Measurements from ENCODE around the gene EPHB2.

Gene EPHB2

DNA sequence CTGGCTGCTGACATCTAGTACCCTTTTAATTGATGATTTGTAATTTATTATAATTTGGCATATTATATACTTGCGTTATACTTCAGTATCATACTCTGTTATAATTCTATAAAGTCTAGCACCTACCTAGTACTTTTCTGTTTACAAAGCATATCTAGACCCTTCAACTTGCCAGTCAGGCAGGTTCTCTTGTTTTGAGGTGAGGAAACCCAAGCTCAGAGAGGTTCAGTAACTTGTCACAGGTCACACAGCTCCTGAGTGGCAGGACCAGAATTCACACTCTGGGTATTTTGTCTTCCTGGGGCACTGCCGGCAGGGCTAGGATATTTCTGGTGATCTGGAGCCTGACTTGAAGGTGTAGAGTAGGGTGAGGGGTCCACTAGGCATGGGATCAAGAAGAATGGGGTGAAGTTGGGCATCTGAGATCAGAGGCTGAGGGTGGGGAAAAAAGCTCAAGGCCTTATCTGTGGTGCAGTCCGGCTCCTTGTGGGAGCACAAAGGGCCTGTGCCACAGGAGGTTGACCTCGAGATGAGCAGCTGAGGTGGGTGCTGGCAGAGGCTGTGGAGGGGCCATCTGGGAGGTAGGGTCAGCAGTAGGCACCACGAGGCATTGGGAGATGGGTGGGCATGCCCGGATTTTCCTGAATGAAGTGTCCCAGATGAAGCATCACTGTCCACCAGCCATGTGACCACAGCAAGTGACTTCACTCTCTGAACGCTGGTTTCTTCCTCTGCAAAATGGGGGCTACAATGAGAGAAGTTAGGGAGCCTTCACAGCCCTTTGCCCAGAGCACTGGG lies 102.6 kb downstream of the EPHB2 start:
- Mint-ChIP-seq H3K36me3 (ENCODE audit: low read depth) (no peaks in the 10 kb centered on the region), H3K27ac (no peak overlapping the region), H3K27me3 (peaks cover 2% of the 10 kb centered on the region), H3K4me1 (peaks cover 4% of the 10 kb centered on the region), H3K4me3 (no peak overlapping the region), H3K9me3 (no peaks in the 10 kb centered on the region)
- no peak for DNase-seq
- ATAC-seq, result no peak

DNA sequence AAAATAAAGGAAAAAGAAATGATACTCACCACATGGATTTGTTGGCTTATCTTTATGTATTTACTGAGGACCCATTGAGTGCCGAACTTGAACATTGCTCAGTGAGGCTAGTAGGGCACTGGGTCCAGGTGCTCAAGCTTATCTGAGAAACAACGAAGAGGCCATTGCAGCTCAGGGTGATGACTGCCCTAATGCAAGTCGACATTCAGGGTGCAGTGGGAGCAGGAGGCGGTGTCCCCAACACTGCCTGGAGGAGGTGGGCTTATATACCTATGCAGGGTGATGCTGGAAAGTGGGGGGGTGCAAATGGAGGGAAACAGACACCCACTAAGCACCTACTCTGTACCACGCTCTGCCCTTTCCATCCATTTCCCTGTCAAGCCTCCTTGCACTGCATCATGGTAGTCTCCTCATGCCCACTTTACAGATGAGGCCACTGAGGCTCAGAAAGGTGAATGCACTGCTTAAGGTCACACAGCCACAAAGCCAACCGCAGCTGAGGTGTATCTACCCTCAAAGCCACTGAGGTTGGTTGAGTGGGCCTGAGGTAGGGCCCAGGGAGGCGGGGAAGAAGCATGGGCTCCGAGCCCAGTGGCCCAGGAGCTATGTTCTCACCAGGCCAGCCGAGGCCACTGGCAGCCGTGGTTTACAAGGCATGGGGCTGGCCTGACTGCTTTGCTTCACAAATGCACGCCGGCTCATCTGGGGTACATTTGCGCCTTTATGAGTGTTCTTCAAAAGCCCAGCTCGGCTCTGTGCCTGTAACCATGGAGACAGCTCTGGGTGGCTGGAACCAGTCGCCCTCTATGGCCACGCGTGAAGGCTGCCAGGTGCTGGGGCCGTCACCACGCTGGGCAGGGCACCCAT lies 103.8 kb downstream of the EPHB2 start:
- ATAC-seq, result no peak
- Mint-ChIP-seq H3K27me3 (peaks cover 5% of the 10 kb centered on the region), H3K27ac (no peak overlapping the region), H3K36me3 (ENCODE audit: low read depth) (no peaks in the 10 kb centered on the region), H3K9me3 (no peaks in the 10 kb centered on the region), H3K4me1 (peaks cover 4% of the 10 kb centered on the region), H3K4me3 (no peak overlapping the region)
- DNase-seq, result no peak

DNA sequence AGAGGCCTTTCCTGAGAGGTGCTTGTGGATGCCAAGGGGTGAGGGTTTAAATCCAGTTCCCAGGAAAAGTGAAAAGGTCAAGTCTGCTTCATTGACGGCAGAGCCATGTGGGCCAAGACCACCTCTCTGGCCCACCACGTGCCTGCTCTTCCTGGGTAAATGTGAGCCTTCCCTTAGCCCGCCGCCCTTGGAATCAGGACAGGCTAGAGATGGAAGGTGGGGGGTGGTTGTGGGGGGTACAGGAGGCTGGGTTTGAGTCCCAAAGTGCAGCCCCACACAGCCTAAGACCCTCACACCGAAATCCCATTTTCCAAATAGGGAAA lies 104.4 kb downstream of the EPHB2 start:
- DNase-seq, result no peak
- H3K27me3 Mint-ChIP-seq, result peaks cover 3% of the 10 kb centered on the region
- H3K4me1 Mint-ChIP-seq, result peaks cover 2% of the 10 kb centered on the region
- H3K9me3 Mint-ChIP-seq, result no peaks in the 10 kb centered on the region
- no peak overlapping the region for H3K4me3 Mint-ChIP-seq
- ATAC-seq, result no peak
- no peaks in the 10 kb centered on the region for H3K36me3 Mint-ChIP-seq (ENCODE audit: low read depth)
- H3K27ac Mint-ChIP-seq, result no peak overlapping the region

DNA sequence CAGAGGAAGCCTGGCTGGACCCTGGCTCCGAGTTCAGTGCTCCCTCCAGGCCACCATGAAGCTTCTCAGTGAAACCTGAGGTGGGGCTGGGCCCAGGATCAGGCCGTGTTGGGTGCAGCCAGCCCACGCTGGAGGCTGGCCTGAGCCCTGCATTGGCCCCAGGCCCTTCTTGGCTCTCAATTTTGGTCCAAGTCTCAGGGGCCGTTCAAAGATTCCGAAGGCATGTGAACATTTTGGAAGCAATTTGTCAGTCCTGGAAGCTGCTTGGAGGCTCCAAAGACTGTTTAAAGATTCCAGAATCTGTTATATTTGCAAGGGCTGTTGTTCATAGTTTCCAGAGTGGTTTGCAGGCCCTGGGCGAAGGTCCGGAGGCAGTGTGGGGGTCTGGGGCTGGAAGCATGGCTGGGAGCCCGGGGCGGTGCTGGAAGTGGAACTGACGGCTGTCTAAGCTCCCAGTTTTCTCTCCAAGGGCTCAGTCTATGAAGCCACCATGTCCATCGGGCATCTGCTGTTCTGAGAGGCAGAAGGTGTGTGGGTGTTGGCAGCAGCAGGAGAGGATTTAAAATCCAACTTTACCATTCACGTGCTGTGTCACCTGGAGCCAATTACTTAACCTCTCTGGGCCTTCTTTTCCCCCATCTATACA lies 104.9 kb downstream of the EPHB2 start:
- Mint-ChIP-seq H3K4me1 (peaks cover 2% of the 10 kb centered on the region), H3K27ac (no peak overlapping the region), H3K27me3 (peaks cover 3% of the 10 kb centered on the region), H3K9me3 (no peaks in the 10 kb centered on the region), H3K4me3 (no peak overlapping the region), H3K36me3 (ENCODE audit: low read depth) (no peaks in the 10 kb centered on the region)
- ATAC-seq (no peak), DNase-seq (no peak)

DNA sequence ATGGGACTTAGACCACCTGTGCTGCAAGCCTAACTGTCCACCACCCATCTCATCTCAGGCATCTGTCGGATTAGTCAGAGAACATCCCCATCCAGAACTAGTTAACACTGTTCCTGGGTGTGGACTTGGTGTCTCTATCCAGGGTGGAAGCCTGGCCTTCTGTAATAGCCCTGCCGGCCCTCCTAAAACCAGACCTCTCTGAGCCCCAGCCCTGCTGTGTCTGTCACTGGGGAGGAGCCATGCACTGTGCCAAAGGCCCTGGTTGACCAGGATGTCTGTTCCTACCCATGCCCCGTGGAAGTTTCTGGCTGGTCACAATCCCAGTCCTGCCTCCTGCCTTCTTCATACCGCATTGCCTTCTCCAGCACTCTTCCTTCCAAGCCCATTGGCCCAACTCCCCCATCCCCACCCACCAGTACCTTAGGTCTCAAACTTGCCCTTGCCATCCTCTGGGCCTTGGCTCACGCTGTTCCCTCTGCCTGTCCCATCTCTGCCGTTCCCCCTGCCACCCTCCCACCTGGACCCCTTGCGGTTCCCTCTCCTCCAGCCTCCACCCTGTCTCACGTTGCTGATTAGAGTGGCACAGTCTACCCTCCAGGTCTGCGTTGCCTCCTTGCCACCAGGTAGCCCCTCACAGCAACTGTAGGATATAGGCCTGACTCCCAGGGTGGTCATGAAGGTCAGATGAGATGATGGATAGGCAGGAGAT lies 105.6 kb downstream of the EPHB2 start:
- no peak overlapping the region for H3K27ac Mint-ChIP-seq
- H3K36me3 Mint-ChIP-seq (ENCODE audit: low read depth), result no peaks in the 10 kb centered on the region
- peaks cover 3% of the 10 kb centered on the region for H3K27me3 Mint-ChIP-seq
- ATAC-seq, result no peak
- DNase-seq, result no peak
- no peak overlapping the region for H3K4me3 Mint-ChIP-seq
- H3K9me3 Mint-ChIP-seq, result no peaks in the 10 kb centered on the region
- no peaks in the 10 kb centered on the region for H3K4me1 Mint-ChIP-seq

DNA sequence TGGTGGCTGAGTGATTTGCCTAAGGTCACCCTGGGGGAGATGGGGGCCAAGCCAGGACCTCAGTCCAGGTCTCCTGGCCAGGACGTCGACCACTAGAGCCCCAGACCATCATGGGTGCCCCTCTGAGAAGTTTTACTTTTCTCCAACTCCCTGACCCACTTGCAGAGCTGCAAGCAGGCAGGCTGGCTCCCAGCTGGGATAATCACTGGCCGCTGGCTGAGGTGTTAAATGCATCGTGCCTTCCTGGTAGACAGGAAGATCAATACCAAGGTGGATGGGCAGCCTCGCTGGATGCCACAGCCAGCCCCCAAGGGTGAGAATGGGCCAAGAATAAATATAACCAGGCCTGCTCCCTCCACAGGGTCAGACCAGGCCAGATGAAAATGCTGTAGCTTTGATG lies 106.2 kb downstream of the EPHB2 start:
- Mint-ChIP-seq H3K27ac (no peak overlapping the region), H3K4me1 (no peaks in the 10 kb centered on the region), H3K36me3 (ENCODE audit: low read depth) (no peaks in the 10 kb centered on the region), H3K9me3 (no peaks in the 10 kb centered on the region), H3K27me3 (peaks cover 3% of the 10 kb centered on the region), H3K4me3 (no peak overlapping the region)
- no peak for ATAC-seq
- no peak for DNase-seq

DNA sequence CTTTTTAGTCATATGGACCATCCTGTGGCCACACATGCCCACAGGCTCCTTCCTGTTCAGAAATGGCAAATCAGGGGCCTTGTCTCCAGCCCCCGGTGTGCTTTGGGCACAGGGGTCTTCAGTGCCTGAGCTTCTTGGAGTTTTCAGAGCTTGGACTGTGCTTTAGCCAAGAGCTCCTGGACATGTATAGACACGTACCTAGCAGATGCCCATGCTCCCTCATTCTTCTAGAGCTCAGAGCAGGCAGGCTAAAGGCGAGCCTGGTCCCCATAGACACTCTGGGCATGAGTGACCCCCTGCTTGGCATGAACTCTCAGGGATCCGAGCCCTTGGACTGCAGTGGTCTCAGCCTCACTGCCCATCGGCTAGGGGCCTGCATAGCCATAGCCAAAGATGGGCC lies 106.8 kb downstream of the EPHB2 start:
- ATAC-seq, result no peak
- Mint-ChIP-seq H3K4me3 (no peak overlapping the region), H3K27me3 (peaks cover 3% of the 10 kb centered on the region), H3K4me1 (no peaks in the 10 kb centered on the region), H3K9me3 (no peaks in the 10 kb centered on the region), H3K27ac (no peak overlapping the region), H3K36me3 (ENCODE audit: low read depth) (no peaks in the 10 kb centered on the region)
- DNase-seq, result no peak

DNA sequence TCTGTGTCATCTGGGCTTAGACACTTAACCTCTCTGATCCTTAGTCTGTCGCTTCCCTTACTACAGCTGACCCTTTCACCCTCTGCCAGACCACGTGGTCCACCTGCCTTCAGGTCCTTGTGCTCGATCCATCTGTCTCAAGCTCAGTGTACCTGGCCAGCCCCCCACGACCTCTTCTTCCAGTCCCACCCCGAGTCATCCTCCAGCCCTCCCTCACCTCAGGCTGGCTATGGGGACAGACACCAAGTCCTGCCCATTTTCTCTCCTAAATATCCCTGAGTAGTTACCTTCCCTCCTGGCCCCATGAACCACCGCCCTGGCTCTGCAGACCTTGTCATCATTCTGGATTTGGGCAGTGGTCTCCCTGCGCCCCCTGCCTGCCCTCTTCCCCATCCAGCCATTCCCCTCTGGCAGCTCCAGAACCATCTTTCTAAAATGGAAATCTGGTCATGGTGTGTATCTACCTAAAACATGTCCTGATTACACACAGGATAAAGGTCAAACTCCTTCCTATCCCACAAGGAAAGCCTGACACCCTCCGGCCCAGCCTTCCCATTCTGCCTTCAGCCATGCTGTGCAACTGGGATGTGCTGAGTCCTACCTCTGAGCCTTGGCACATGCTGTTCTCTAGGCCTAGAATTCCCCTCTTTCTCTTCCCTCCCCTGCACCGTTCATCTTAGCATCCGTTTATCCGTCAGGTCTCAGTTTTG lies 107.6 kb downstream of the EPHB2 start:
- ATAC-seq (no peak), DNase-seq (no peak)
- Mint-ChIP-seq H3K4me1 (no peaks in the 10 kb centered on the region), H3K9me3 (no peaks in the 10 kb centered on the region), H3K4me3 (no peak overlapping the region), H3K36me3 (ENCODE audit: low read depth) (no peaks in the 10 kb centered on the region), H3K27me3 (peaks cover 3% of the 10 kb centered on the region), H3K27ac (no peak overlapping the region)

DNA sequence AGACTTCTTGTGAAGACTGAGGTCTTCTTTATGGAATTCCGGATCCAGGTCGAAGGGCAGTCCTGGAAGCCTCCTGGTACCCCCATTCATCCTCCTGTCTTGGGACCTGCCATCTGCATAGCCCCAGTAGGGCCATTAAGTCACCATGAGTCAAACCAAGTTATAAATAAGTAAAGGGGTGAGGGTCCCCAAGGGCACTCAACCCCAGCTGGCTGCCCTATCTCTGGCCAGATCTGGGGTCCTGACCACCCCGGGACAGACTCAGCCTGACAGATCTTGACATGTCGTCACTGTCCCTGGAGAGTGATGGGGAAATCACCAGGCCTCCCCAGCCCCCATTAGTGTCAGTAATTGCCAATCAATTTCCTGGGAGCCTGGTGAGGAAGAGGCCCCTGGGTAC lies 108.7 kb downstream of the EPHB2 start:
- H3K36me3 Mint-ChIP-seq (ENCODE audit: low read depth), result no peaks in the 10 kb centered on the region

DNA sequence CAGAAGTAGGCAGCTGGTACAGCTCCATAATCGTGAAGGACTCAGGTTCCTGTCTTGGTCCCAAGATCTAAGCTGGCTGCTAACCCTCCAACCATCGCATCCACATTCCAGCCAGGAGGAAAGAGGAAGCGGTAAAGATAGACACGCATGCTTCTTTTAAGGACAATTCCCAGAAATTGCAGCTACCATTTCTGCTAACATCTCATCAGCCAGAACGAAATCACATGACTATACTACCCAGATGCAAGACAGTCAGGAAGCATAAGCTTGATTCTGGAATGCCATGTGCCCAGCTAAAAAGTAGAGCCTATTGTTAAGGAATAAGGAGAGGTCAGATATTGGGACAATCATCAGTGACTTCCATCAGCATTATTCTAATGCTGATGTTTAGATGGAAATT lies 110.4 kb downstream of the EPHB2 start:
- H3K9me3 Mint-ChIP-seq, result no peaks in the 10 kb centered on the region
- no peak overlapping the region for H3K4me3 Mint-ChIP-seq
- peaks cover 6% of the 10 kb centered on the region for H3K27me3 Mint-ChIP-seq
- no peaks in the 10 kb centered on the region for H3K4me1 Mint-ChIP-seq
- ATAC-seq (no peak), DNase-seq (no peak)
- H3K36me3 Mint-ChIP-seq (ENCODE audit: low read depth), result no peaks in the 10 kb centered on the region
- H3K27ac Mint-ChIP-seq, result no peak overlapping the region

More for the DNA sequence above, 108.7 kb downstream of the EPHB2 start:
- Mint-ChIP-seq H3K27me3 (peaks cover 3% of the 10 kb centered on the region), H3K27ac (no peak overlapping the region), H3K4me1 (no peaks in the 10 kb centered on the region), H3K9me3 (no peaks in the 10 kb centered on the region), H3K4me3 (no peak overlapping the region)
- no peak for DNase-seq
- ATAC-seq, result no peak

DNA sequence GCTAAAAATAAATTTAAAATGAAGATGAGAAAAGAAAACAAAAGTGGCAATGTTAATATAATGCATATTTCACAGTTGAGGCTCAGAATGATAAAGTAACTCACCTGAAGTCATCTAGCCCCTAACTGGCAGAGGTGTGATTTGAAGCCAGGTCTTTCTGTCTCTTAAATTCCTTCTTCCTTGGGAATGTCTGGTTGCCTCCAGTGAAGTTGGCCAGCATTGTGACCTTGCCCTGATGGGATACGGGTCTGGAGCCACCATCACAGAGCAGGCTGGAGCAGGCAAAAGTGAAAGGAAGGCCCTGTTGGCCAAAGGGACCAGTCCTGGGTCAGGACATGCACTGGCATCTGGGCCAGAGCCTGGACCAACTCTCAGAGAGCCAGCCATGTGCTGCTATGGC lies 111.7 kb downstream of the EPHB2 start:
- H3K4me3 Mint-ChIP-seq, result no peak overlapping the region
- H3K27me3 Mint-ChIP-seq, result peaks cover 6% of the 10 kb centered on the region

DNA sequence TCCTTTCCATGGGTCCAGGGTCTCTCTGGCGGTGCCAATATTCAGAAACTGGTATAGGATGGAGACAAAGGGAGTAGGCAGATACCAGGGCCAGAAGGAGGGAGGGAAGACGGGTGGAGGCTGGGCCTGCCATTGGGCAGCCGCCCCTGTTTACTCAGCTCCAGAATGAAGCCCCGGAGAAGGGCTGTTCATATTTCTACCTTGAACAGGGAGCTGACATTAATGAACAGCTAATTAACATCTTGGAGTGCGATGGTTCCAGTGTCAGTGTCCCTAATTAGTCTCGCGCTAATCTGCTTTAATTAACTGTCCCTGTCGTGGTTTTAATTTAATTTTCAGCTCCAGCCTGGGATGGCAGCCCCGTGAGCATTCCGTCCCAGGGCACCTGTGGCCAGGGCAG lies 113.8 kb downstream of the EPHB2 start:
- no peak overlapping the region for H3K27ac Mint-ChIP-seq
- peaks cover 3% of the 10 kb centered on the region for H3K27me3 Mint-ChIP-seq
- H3K4me3 Mint-ChIP-seq, result no peak overlapping the region
- no peaks in the 10 kb centered on the region for H3K36me3 Mint-ChIP-seq (ENCODE audit: low read depth)
- no peaks in the 10 kb centered on the region for H3K9me3 Mint-ChIP-seq
- ATAC-seq (no peak), DNase-seq (no peak)
- no peaks in the 10 kb centered on the region for H3K4me1 Mint-ChIP-seq

More for the DNA sequence above, 111.7 kb downstream of the EPHB2 start:
- Mint-ChIP-seq H3K36me3 (ENCODE audit: low read depth) (no peaks in the 10 kb centered on the region), H3K27ac (no peak overlapping the region), H3K9me3 (no peaks in the 10 kb centered on the region), H3K4me1 (no peaks in the 10 kb centered on the region)
- ATAC-seq (no peak), DNase-seq (no peak)

DNA sequence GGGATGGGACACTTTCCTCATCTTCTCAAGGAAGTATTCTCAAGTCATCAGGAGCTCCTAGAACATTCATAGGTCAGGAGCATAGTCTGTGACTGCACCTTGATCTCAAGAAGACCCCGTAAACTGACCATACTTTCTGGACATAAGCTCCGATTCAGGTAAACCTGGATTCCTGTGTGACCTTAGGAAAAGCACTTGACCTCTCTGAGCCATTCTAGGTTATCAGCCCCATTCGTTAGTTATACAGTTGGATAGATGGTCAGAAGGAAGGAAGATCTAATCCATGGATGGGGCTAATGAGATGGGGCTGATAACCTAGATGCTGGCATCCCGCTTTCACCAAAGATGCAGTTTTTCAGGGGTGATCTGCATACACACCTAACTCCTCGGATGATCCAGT lies 114.3 kb downstream of the EPHB2 start:
- Mint-ChIP-seq H3K27ac (no peak overlapping the region), H3K4me3 (no peak overlapping the region), H3K9me3 (no peaks in the 10 kb centered on the region), H3K4me1 (no peaks in the 10 kb centered on the region), H3K36me3 (ENCODE audit: low read depth) (no peaks in the 10 kb centered on the region), H3K27me3 (peaks cover 3% of the 10 kb centered on the region)
- ATAC-seq, result no peak
- no peak for DNase-seq

All from activated naive CD8-positive, alpha-beta T cell treated with anti-CD3 and anti-CD28 coated beads, Interleukin-2, amount 50 U/mL, for 24 hours (primary cell).